ENCODE results near the gene VEZF1. TPM values are rescaled to one million over a fixed set of nuclear protein-coding genes. Genes with fewer than 3 reads are reported as not detected.
A peak's percentile ranks its signal among the peaks of the same experiment; 100 is the strongest.

VEZF1 gene
- total and polyA plus RNA-seq, 2 experiments from 2014 or later = 36.0 to 67.7 TPM

DNA sequence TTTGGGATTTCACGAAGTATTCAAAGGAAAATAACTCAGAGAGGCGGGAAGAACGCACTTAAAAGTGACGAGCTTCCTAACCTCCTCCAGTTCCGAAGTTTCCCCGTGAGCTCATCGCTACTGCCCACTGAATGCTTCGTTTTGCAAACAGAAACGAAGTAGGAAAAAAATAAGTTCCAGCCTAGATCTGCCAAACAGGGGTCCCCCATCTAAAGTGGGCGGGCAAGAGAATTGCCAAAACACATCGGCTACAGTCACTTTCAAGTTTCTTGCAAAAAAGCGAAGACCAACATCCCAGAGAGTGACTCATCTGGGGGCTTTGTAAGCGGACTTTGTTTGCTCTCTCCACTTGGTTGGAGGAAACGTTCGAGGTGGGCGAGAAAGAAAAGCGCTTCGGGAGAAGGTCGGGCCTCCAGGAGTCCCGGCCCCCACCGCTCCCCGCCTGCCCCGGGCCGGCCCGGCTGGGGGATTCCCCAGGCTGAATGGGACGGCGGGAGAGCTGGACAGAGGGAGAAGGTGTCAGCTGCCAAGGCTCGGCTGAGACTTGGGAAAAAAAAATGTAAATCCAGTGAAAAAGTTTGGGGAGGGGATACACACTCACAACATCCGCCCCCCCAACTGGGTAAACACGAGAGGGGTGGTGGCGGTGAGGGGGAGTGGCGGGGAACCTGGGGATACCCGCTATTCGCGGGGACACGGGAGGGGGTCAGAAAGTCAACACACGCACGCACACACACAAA lies 1.0 kb downstream of the VEZF1 start:
- TF ChIP-seq JUNB (IDR thresholded peaks at IDR 0.05; ENCODE audit: unreplicated experiment) = no peak
- TF ChIP-seq, protein P1, sequence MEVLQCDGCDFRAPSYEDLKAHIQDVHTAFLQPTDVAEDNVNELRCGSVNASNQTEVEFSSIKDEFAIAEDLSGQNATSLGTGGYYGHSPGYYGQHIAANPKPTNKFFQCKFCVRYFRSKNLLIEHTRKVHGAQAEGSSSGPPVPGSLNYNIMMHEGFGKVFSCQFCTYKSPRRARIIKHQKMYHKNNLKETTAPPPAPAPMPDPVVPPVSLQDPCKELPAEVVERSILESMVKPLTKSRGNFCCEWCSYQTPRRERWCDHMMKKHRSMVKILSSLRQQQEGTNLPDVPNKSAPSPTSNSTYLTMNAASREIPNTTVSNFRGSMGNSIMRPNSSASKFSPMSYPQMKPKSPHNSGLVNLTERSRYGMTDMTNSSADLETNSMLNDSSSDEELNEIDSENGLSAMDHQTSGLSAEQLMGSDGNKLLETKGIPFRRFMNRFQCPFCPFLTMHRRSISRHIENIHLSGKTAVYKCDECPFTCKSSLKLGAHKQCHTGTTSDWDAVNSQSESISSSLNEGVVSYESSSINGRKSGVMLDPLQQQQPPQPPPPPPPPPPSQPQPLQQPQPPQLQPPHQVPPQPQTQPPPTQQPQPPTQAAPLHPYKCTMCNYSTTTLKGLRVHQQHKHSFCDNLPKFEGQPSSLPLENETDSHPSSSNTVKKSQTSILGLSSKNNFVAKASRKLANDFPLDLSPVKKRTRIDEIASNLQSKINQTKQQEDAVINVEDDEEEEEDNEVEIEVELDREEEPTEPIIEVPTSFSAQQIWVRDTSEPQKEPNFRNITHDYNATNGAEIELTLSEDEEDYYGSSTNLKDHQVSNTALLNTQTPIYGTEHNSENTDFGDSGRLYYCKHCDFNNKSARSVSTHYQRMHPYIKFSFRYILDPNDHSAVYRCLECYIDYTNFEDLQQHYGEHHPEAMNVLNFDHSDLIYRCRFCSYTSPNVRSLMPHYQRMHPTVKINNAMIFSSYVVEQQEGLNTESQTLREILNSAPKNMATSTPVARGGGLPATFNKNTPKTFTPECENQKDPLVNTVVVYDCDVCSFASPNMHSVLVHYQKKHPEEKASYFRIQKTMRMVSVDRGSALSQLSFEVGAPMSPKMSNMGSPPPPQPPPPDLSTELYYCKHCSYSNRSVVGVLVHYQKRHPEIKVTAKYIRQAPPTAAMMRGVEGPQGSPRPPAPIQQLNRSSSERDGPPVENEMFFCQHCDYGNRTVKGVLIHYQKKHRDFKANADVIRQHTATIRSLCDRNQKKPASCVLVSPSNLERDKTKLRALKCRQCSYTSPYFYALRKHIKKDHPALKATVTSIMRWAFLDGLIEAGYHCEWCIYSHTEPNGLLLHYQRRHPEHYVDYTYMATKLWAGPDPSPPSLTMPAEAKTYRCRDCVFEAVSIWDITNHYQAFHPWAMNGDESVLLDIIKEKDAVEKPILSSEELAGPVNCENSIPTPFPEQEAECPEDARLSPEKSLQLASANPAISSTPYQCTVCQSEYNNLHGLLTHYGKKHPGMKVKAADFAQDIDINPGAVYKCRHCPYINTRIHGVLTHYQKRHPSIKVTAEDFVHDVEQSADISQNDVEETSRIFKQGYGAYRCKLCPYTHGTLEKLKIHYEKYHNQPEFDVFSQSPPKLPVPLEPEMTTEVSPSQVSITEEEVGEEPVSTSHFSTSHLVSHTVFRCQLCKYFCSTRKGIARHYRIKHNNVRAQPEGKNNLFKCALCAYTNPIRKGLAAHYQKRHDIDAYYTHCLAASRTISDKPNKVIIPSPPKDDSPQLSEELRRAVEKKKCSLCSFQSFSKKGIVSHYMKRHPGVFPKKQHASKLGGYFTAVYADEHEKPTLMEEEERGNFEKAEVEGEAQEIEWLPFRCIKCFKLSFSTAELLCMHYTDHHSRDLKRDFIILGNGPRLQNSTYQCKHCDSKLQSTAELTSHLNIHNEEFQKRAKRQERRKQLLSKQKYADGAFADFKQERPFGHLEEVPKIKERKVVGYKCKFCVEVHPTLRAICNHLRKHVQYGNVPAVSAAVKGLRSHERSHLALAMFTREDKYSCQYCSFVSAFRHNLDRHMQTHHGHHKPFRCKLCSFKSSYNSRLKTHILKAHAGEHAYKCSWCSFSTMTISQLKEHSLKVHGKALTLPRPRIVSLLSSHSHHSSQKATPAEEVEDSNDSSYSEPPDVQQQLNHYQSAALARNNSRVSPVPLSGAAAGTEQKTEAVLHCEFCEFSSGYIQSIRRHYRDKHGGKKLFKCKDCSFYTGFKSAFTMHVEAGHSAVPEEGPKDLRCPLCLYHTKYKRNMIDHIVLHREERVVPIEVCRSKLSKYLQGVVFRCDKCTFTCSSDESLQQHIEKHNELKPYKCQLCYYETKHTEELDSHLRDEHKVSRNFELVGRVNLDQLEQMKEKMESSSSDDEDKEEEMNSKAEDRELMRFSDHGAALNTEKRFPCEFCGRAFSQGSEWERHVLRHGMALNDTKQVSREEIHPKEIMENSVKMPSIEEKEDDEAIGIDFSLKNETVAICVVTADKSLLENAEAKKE (CRISPR knock-in tag; IDR thresholded peaks at IDR 0.05) = no peak
- no peak for TF ChIP-seq EZH2phosphoT487 (IDR thresholded peaks at IDR 0.05; ENCODE audit: unreplicated experiment)
- no peak for TF ChIP-seq ZNF114 (CRISPR knock-in tag; IDR thresholded peaks at IDR 0.05)
- TF ChIP-seq, protein P2, sequence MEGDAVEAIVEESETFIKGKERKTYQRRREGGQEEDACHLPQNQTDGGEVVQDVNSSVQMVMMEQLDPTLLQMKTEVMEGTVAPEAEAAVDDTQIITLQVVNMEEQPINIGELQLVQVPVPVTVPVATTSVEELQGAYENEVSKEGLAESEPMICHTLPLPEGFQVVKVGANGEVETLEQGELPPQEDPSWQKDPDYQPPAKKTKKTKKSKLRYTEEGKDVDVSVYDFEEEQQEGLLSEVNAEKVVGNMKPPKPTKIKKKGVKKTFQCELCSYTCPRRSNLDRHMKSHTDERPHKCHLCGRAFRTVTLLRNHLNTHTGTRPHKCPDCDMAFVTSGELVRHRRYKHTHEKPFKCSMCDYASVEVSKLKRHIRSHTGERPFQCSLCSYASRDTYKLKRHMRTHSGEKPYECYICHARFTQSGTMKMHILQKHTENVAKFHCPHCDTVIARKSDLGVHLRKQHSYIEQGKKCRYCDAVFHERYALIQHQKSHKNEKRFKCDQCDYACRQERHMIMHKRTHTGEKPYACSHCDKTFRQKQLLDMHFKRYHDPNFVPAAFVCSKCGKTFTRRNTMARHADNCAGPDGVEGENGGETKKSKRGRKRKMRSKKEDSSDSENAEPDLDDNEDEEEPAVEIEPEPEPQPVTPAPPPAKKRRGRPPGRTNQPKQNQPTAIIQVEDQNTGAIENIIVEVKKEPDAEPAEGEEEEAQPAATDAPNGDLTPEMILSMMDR (conservative IDR thresholded peaks at IDR 0.05; ENCODE audit: low read depth in 2 of 2) = no peak
- no peak for TF ChIP-seq EZH2 (IDR thresholded peaks at IDR 0.05; ENCODE audit: low read depth, unreplicated experiment)
- no peak for TF ChIP-seq ZNF331 (CRISPR knock-in tag; IDR thresholded peaks at IDR 0.05; ENCODE audit: low read depth)
- TF ChIP-seq NANOG (IDR thresholded peaks at IDR 0.05; ENCODE audit: borderline replicate concordance) = no peak
- TF ChIP-seq POLR2AphosphoS5 (IDR thresholded peaks at IDR 0.05; ENCODE audit: low read depth) = no peak
- no peak for TF ChIP-seq CREB1 (CRISPR knock-in tag; IDR thresholded peaks at IDR 0.05; ENCODE audit: low read depth)
- no peak for TF ChIP-seq ETS1 (IDR thresholded peaks at IDR 0.05)
- TF ChIP-seq, protein P3, sequence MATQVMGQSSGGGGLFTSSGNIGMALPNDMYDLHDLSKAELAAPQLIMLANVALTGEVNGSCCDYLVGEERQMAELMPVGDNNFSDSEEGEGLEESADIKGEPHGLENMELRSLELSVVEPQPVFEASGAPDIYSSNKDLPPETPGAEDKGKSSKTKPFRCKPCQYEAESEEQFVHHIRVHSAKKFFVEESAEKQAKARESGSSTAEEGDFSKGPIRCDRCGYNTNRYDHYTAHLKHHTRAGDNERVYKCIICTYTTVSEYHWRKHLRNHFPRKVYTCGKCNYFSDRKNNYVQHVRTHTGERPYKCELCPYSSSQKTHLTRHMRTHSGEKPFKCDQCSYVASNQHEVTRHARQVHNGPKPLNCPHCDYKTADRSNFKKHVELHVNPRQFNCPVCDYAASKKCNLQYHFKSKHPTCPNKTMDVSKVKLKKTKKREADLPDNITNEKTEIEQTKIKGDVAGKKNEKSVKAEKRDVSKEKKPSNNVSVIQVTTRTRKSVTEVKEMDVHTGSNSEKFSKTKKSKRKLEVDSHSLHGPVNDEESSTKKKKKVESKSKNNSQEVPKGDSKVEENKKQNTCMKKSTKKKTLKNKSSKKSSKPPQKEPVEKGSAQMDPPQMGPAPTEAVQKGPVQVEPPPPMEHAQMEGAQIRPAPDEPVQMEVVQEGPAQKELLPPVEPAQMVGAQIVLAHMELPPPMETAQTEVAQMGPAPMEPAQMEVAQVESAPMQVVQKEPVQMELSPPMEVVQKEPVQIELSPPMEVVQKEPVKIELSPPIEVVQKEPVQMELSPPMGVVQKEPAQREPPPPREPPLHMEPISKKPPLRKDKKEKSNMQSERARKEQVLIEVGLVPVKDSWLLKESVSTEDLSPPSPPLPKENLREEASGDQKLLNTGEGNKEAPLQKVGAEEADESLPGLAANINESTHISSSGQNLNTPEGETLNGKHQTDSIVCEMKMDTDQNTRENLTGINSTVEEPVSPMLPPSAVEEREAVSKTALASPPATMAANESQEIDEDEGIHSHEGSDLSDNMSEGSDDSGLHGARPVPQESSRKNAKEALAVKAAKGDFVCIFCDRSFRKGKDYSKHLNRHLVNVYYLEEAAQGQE (IDR thresholded peaks at IDR 0.05; ENCODE audit: unreplicated experiment) = no peak
- Mint-ChIP-seq H3K4me3 (peak overlapping the region; percentile 91), H3K36me3 (ENCODE audit: low read depth) (peaks cover 15% of the 10 kb centered on the region; the same call in 2 of the 3 replicates), H3K4me1 (peaks cover 59% of the 10 kb centered on the region), H3K27ac (peak overlapping the region; percentile 88), H3K9me3 (no peaks in the 10 kb centered on the region; the same call in 2 of the 3 replicates), H3K27me3 (ENCODE audit: insufficient read depth, low read depth, poor library complexity) (peaks cover 13% of the 10 kb centered on the region)
- Histone ChIP-seq H3K4me3 (peak overlapping the region; percentile 75), H3K27ac (ENCODE audit: low read depth) (peak overlapping the region; percentile 57), H2AFZ (no peak overlapping the region), H4K20me1 (replicated peaks; ENCODE audit: insufficient read depth) (peaks cover 14% of the 10 kb centered on the region), H3K4me2 (peak overlapping the region; percentile 89), H3K4me1 (ENCODE audit: insufficient read depth) (peaks cover 18% of the 10 kb centered on the region), H3K79me2 (replicated peaks; ENCODE audit: insufficient read depth) (peaks cover 52% of the 10 kb centered on the region), H3K27me3 (ENCODE audit: insufficient read depth) (no peaks in the 10 kb centered on the region), H3K36me3 (ENCODE audit: insufficient read depth) (no peaks in the 10 kb centered on the region), H3F3A (replicated peaks; ENCODE audit: low read depth) (peaks cover 6% of the 10 kb centered on the region), H3K9me2 (ENCODE audit: insufficient read depth) (no peaks in the 10 kb centered on the region)
- DNase-seq (ENCODE audit: low spot score) (peak; percentile 62), ATAC-seq (peak; percentile 55)

Measured in GM23338 (cell line).